Naive B cell (primary cell): ENCODE data around the gene WFIKKN1. TPM values are rescaled to one million over a fixed set of nuclear protein-coding genes. Genes with fewer than 3 reads are reported as not detected.

Source experiments
- ATAC-seq, 2 donors: fragments of 150-1000 bp; cut with Tn5 transposase; 2 replicates each; pipeline ENCODE4 v1.10.0; 2021; ENCODE audit warnings: low read depth in 2 of 2, mild to moderate bottlenecking in 2 of 2, moderate library complexity in 2 of 2
- DNase-seq: peaks from one replicate; pipeline ENCODE4 v3.0.0; 2022
- H3K27ac Mint-ChIP-seq, 6 donors: one replicate each; pipeline ENCODE4 v1.8.0; 2020 to 2022; ENCODE audit warnings: mild to moderate bottlenecking in 6 of 6, mixed read lengths in 6 of 6, moderate library complexity in 5 of 6, inconsistent platforms in 2 of 6
- H3K27me3 Mint-ChIP-seq, 3 donors: one replicate each; pipeline ENCODE4 v1.8.0; 2021 to 2022; ENCODE audit warnings: mixed read lengths in 3 of 3, mild to moderate bottlenecking in 1 of 3
- H3K36me3 Mint-ChIP-seq, 2 donors: one replicate each; pipeline ENCODE4 v1.8.0; 2020 to 2022; ENCODE audit warnings: mixed read lengths in 2 of 2, inconsistent platforms in 1 of 2, mild to moderate bottlenecking in 1 of 2
- H3K4me1 Mint-ChIP-seq, 3 donors: one replicate each; pipeline ENCODE4 v1.8.0; 2020 to 2022; ENCODE audit warnings: mixed read lengths in 3 of 3, inconsistent platforms in 1 of 3, mild to moderate bottlenecking in 1 of 3, moderate library complexity in 1 of 3
- H3K4me3 Mint-ChIP-seq, 8 donors: one replicate each; pipeline ENCODE4 v1.8.0; 2020 to 2022; ENCODE audit warnings: mild to moderate bottlenecking in 8 of 8, mixed read lengths in 8 of 8, moderate library complexity in 8 of 8, inconsistent platforms in 2 of 8
- H3K9me3 Mint-ChIP-seq, 7 donors: one replicate each; pipeline ENCODE4 v1.8.0; 2020 to 2022; ENCODE audit warnings: mixed read lengths in 7 of 7, mild to moderate bottlenecking in 5 of 7, inconsistent platforms in 2 of 7, moderate library complexity in 1 of 7
- polyA plus RNA-seq, 6 donors: library from polyadenylated mRNA; unstranded; fragments of 300-500 nt; fragmentation: Illumina TruSeq; gene quantifications; one replicate each; pipeline ENCODE4 v1.2.3, GENCODE V29; 2021; ENCODE audit warnings: low read depth in 6 of 6

Gene WFIKKN1
- polyA plus RNA-seq, 6 donors from 2014 or later, result not detected

DNA sequence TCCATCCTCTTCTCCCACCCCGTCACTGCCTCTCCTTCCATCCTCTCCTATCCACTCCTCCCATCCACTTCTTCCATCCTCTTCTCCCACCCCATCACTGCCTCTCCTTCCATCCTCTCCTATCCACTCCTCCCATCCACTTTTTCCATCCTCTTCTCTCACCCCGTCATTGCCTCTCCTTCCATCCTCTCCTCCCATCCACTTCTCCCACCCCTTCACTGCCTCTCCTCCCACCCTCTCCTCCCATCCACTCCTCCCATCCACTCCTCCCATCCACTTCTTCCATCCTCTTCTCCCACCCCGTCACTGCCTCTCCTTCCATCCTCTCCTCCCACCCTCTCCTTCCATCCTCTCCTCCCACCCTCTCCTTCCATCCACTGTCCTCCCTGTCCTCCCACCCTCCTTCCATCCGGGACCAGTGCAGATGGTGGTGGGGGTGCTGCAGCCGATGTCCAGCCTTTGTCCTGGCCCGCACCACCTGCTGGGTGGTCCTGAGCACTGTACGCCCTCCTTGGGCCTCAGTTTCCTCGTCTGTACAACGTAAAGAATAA lies 1.1 kb downstream of the WFIKKN1 start:
- ATAC-seq, result no peak
- no peaks in the 10 kb centered on the region for H3K36me3 Mint-ChIP-seq
- DNase-seq, result no peak
- peaks cover 0 to 13% (median 7%) of the 10 kb centered on the region in 3 donors for H3K4me1 Mint-ChIP-seq
- H3K9me3 Mint-ChIP-seq, result no peaks in the 10 kb centered on the region
- H3K27me3 Mint-ChIP-seq, result no peaks in the 10 kb centered on the region
- no peak overlapping the region for H3K4me3 Mint-ChIP-seq
- H3K27ac Mint-ChIP-seq, result no peak overlapping the region

DNA sequence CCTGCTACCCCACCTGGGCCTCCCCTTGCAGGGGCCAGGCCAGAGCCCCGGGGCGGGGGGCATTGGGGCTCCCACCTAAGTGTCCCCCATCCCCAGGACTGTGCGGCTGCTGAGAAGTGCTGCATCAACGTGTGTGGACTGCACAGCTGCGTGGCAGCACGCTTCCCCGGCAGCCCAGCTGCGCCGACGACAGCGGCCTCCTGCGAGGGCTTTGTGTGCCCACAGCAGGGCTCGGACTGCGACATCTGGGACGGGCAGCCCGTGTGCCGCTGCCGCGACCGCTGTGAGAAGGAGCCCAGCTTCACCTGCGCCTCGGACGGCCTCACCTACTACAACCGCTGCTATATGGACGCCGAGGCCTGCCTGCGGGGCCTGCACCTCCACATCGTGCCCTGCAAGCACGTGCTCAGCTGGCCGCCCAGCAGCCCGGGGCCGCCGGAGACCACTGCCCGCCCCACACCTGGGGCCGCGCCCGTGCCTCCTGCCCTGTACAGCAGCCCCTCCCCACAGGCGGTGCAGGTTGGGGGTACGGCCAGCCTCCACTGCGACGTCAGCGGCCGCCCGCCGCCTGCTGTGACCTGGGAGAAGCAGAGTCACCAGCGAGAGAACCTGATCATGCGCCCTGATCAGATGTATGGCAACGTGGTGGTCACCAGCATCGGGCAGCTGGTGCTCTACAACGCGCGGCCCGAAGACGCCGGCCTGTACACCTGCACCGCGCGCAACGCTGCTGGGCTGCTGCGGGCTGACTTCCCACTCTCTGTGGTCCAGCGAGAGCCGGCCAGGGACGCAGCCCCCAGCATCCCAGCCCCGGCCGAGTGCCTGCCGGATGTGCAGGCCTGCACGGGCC lies 1.9 kb downstream of the WFIKKN1 start:
- ATAC-seq, result no peak
- Mint-ChIP-seq H3K4me3 (no peak overlapping the region), H3K4me1 (peaks cover 0 to 17% (median 7%) of the 10 kb centered on the region in 3 donors), H3K27ac (no peak overlapping the region), H3K36me3 (no peaks in the 10 kb centered on the region), H3K9me3 (no peaks in the 10 kb centered on the region), H3K27me3 (no peaks in the 10 kb centered on the region)
- no peak for DNase-seq

DNA sequence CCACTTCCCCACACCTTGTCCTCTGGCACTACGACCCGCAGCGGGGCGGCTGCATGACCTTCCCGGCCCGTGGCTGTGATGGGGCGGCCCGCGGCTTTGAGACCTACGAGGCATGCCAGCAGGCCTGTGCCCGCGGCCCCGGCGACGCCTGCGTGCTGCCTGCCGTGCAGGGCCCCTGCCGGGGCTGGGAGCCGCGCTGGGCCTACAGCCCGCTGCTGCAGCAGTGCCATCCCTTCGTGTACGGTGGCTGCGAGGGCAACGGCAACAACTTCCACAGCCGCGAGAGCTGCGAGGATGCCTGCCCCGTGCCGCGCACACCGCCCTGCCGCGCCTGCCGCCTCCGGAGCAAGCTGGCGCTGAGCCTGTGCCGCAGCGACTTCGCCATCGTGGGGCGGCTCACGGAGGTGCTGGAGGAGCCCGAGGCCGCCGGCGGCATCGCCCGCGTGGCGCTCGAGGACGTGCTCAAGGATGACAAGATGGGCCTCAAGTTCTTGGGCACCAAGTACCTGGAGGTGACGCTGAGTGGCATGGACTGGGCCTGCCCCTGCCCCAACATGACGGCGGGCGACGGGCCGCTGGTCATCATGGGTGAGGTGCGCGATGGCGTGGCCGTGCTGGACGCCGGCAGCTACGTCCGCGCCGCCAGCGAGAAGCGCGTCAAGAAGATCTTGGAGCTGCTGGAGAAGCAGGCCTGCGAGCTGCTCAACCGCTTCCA lies 2.7 kb downstream of the WFIKKN1 start:
- Mint-ChIP-seq H3K27ac (no peak overlapping the region), H3K9me3 (no peaks in the 10 kb centered on the region), H3K4me3 (peak overlapping the region in 1 of 8 donors; percentile 70), H3K4me1 (peaks cover 0 to 23% (median 7%) of the 10 kb centered on the region in 3 donors), H3K27me3 (no peaks in the 10 kb centered on the region), H3K36me3 (no peaks in the 10 kb centered on the region)
- no peak for ATAC-seq
- no peak for DNase-seq

DNA sequence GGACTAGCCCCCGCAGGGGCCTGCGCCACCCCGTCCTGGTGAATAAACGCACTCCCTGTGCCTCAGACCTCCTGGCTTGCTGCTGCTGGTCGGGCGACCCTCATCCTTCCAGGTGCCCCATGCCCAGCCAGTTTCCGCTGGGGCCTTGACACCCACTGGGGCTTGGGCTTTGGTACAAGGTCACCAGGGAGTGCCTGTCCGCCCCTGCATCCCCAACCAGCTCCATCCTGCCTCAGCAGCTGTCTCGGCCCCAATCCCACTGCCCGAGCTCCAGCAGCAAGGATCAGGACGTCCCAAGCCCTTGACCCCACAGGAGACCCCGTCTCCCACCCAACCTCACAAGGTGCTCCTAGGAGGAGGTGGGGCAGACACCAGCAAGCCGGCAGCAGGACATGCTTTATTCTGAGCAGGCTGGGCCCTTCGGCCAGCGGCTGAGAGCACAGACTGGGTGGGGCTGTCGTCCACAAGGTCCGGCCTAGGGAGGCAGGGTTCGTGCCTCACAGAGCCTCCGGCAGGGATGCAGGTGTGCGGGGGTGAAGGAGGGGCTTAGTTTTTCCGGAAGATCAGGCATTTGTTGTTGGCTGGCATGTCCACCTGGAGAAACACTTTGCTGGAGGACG lies 3.4 kb downstream of the WFIKKN1 start:
- Mint-ChIP-seq H3K27me3 (no peaks in the 10 kb centered on the region), H3K36me3 (no peaks in the 10 kb centered on the region), H3K9me3 (no peaks in the 10 kb centered on the region), H3K27ac (peak overlapping the region in 1 of 6 donors; percentile 93), H3K4me1 (peaks cover 0 to 28% (median 10%) of the 10 kb centered on the region in 3 donors), H3K4me3 (peak overlapping the region in 7 of 8 donors; percentile 34 to 92 (median 70))
- no peak for DNase-seq
- ATAC-seq, result no peak

DNA sequence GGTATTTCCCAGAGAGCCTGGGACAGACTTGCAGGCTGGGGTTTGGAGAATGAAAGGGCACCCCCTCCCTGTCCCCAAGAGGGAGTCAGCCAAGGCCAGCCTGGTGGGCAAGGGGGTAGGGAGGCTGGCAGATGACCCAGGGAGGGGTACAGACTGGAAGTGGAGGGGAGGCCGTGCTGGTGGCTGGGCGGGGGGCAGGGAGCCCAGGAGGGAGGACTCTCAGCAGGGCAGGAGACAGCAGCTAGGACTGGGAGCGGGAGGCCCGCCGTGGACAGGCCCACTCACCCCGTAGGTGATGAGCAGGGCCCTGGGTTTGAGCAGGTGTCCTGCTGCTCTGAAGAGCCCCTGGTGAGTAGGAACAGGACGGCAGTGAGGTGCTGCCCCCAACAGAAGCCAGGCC lies 4.2 kb downstream of the WFIKKN1 start:
- DNase-seq (no peak), ATAC-seq (no peak)
- Mint-ChIP-seq H3K36me3 (no peaks in the 10 kb centered on the region), H3K4me3 (peak overlapping the region; percentile 24 to 92 (median 70)), H3K9me3 (no peaks in the 10 kb centered on the region), H3K4me1 (peaks cover 0 to 34% (median 16%) of the 10 kb centered on the region in 3 donors), H3K27me3 (no peaks in the 10 kb centered on the region), H3K27ac (no peak overlapping the region)

DNA sequence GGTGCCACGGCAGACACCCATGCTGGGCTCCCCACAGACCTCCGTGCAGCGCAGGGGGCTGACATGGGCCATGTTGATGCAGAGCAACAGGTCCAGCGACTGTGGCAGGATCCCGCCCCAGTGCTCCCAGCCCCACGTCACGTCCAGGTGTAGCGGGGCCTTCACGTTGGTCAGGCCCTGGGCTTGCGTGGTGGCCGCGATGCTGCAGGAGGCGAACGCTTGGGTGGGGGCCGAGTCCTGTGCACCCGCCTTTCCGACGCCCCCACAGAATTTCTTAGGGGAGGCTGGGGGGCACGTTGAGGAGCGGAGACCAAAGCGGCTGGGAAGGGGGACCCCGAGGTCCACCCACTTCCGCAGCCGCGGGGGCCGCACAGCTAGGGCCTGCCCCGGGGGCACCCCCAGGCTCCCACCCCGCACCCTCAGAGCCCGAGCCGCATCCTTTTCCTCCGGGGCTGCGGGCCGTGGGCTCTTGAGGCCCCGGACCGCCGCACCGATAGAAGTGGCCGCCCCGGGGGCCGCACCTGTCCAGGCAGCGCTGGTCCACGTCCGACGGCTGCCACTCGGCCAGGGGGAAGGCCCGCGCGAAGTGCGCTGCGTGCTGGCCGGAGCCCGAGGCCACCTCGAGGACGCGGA lies 4.9 kb downstream of the WFIKKN1 start:
- ATAC-seq, result no peak
- Mint-ChIP-seq H3K36me3 (no peaks in the 10 kb centered on the region), H3K27ac (peak overlapping the region in 1 of 6 donors; percentile 99), H3K4me1 (peaks cover 0 to 38% (median 21%) of the 10 kb centered on the region in 3 donors), H3K9me3 (no peaks in the 10 kb centered on the region), H3K4me3 (peak overlapping the region; percentile 32 to 99 (median 94)), H3K27me3 (no peaks in the 10 kb centered on the region)
- DNase-seq, result no peak

DNA sequence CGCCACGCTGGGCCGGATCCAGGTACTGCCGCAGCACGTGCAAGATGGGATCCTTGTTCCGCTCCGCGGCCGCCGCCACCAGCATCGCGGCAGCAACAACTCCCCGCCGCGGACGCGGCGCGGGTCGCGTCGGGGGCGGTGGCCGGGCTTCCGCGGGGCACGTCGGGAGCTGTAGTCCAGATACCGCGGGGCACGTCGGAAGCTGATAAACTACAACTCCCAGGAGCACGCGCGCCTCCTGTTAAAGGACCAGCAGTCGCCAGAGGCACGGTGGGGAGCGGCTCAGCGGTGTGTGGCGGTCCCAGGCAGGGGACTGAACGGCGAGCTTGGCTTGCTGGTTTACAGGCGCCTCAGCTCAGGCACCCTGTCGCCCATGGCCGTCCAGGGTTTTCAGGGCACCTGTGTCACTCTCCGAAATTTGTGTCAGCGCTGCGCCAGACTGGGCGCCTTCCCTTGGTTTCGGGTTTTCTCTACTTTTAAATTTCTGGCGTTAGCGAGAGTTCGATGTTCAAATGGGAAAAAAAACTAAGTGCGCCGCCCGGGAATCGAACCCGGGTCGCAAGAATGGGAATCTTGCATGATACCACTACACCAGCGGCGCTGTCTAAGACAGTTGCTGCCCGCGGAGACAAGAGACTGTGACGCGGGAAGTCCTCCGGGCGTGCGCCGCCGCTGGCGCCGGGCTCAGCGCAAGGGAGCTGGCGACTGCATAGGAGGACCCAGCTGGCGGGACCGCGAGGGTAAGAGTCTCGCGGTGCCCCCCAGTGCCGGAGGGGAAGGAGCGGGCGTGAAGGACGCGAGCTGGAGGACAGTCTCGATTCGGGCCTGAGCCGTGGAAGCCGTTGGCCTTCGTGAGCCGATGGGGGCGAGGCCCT lies 5.7 kb downstream of the WFIKKN1 start, which contains the start of gene METTL26:
METTL26 (minus strand) TSS at position 100 of the 875 bp plus-strand sequence; CDS start at position 85, 15 bp downstream.
- Mint-ChIP-seq H3K4me1 (peaks cover 0 to 38% (median 22%) of the 10 kb centered on the region in 3 donors), H3K36me3 (no peaks in the 10 kb centered on the region), H3K27ac (peak within 1 kb of the TSS; percentile 98 to 100 (median 99)), H3K4me3 (peak within 1 kb of the TSS; percentile 92 to 99 (median 96)), H3K27me3 (no peaks in the 10 kb centered on the region), H3K9me3 (no peaks in the 10 kb centered on the region)
- ATAC-seq (peak; percentile 83 to 86), DNase-seq (peak; percentile 90)

DNA sequence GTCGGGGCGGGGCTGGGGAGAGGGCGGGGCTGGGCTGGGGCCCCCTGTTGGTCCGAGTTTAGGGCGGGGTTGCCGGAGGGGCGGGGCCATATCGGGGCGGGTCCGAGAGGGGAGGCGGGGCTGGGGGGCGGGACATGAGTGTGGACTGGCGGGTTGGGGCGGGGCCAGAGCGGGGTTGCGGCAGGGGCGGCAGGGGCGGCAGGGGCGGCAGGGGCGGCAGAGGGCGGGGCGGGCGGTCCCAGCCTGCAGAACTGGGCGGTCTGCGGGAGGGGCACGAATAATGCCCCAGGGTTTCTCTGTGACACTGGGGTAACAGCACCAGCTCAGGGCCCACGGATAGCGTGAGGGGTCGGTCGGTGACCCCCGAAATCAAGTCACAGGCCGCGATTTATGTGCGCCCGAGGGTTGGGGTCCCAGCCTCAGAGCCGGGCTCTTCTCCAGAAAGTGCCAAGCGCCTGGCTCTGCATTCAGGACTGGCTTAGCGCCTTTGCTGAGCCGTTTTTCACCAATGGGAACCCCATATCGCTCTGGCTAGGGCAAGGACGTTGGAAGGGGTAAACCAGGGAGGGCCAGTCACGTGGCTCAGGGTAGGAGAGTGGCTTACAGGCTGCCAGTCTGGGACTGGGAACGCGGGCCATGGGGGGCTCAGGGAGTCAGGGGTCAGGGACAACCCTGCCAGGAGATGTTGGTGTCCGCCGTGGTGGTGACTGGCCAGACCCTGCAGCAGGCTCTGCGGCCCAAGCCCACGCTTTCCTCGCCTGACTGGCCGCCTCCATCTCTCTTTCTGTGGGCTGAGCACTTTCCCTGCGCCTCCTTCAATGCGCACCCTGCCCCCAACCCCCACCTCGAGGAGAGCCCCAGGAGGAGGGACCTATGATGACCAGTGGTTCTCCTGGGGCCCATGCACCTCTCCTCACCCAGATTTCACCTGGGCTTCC lies 6.6 kb downstream of the WFIKKN1 start:
- ATAC-seq (peak; percentile 60 to 62), DNase-seq (no peak)
- Mint-ChIP-seq H3K4me3 (peak overlapping the region; percentile 92 to 99 (median 96)), H3K27ac (peak overlapping the region; percentile 98 to 100 (median 99)), H3K36me3 (no peaks in the 10 kb centered on the region), H3K27me3 (no peaks in the 10 kb centered on the region), H3K9me3 (no peaks in the 10 kb centered on the region), H3K4me1 (peaks cover 0 to 38% (median 22%) of the 10 kb centered on the region in 3 donors)

DNA sequence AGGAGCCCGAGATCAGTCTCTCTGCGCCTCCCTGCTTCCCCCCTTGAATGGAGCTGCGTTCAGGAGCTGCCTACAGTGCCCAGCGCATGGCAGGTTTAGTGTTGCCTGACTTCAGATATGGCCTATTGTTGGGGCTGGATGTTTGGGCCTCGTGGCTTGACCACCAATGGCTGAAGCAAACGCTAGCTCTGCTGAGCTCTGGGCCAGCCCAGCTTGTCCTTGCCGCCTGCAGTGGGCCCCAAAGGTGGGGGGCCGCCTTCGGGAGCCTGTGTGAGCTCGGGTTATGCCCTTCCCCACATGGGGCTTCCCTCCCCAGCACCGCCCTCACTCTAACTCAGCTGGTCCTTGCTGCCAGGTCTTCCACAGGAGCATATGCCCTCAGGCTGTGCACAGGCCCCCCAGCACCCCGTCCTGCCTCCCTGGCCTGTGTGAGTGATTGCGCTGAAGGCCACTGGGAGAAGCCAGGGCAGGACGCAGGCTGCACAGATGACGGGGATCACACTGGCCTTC lies 7.3 kb downstream of the WFIKKN1 start:
- peak overlapping the region in 6 of 8 donors; percentile 43 to 95 (median 74) for H3K4me3 Mint-ChIP-seq
- ATAC-seq, result no peak

DNA sequence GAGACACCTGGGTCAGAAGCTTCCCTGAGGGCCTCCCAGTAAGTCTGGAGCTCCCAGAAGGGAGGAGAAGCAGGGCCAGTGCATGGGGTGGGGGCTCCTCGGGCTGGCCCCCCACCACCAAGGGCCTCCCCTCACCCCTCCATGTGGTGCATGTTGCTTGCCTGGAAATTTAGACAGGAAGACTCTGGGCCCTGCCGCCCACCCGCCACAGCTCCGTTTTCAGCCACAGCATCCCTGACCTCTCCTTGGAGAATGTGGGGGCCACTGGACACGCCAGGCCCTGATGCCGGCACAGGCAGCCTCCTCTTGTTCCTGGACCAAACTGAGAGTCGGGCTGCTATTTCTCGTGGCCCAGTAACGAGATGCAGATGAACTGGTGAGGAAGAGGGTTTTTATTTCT lies 8.1 kb downstream of the WFIKKN1 start:
- ATAC-seq, result no peak
- no peak overlapping the region for H3K27ac Mint-ChIP-seq
- no peaks in the 10 kb centered on the region for H3K27me3 Mint-ChIP-seq
- peaks cover 3 to 38% (median 28%) of the 10 kb centered on the region in 3 donors for H3K4me1 Mint-ChIP-seq
- H3K9me3 Mint-ChIP-seq, result no peaks in the 10 kb centered on the region
- DNase-seq, result no peak
- H3K36me3 Mint-ChIP-seq, result no peaks in the 10 kb centered on the region
- peak overlapping the region in 4 of 8 donors; percentile 4 to 80 (median 46) for H3K4me3 Mint-ChIP-seq

More for the DNA sequence above, 7.3 kb downstream of the WFIKKN1 start:
- H3K9me3 Mint-ChIP-seq, result no peaks in the 10 kb centered on the region
- H3K4me1 Mint-ChIP-seq, result peaks cover 0 to 38% (median 24%) of the 10 kb centered on the region in 3 donors
- no peak for DNase-seq
- H3K36me3 Mint-ChIP-seq, result no peaks in the 10 kb centered on the region
- H3K27me3 Mint-ChIP-seq, result no peaks in the 10 kb centered on the region
- peak overlapping the region in 2 of 6 donors; percentile 60 to 99 for H3K27ac Mint-ChIP-seq

DNA sequence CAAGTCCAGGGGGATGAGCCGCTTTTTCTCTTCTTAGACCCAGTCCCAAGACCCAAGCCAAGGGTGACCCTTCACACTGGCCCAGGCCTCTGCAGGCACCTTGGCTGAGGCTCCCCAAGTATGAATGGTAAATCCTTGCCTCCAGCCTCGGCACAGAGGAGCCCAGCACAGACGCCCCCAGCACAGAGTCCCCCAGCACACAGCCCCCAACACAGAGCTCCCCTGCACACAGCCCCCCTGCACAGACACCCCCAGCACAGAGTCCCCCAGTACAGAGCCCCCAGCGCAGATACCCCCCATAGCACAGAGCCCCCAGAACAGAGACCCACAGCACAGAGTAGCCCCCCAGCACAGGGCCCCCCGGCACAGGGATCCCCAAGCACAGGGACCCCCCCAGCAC lies 9.8 kb downstream of the WFIKKN1 start:
- Mint-ChIP-seq H3K4me1 (peaks cover 13 to 32% (median 30%) of the 10 kb centered on the region in 3 donors), H3K27ac (peak overlapping the region in 2 of 6 donors; percentile 9 to 24), H3K36me3 (no peaks in the 10 kb centered on the region), H3K9me3 (no peaks in the 10 kb centered on the region), H3K27me3 (no peaks in the 10 kb centered on the region), H3K4me3 (peak overlapping the region in 7 of 8 donors; percentile 45 to 87 (median 56))
- DNase-seq, result no peak
- no peak for ATAC-seq
